ENCODE results near the gene LRBA.

DNA sequence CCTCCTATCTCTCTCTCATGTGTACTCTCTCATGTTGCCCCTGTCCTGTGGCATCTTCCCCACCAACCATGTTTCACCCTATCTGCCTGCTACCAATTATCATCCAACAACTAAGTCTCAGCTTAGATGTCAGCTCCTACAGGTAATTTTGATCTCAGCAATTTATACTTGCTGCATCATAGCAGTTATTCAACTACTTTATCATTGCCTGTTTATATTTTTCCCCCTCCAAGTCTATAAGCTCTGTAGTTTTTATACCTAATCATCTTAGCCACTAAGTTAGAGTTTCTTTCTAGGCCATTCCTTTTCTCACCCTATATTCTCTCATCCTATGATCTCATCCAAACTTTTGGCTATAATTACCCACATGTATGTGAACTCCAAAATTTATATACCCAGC is 382.4 kb downstream of the LRBA start:
- TF ChIP-seq POLR2AphosphoS5 (IDR thresholded peaks at IDR 0.05): no peak
- no peak for TF ChIP-seq CTCF (IDR thresholded peaks at IDR 0.05)

All from breast epithelium (tissue), 3 donors.